Activated naive CD8-positive, alpha-beta T cell treated with anti-CD3 and anti-CD28 coated beads for 36 hours (primary cell): ENCODE measurements around the gene PCNX2. TPM values are rescaled to one million over a fixed set of nuclear protein-coding genes. Genes with fewer than 3 reads are reported as not detected.

Experiments used
- DNase-seq: peaks from one replicate; pipeline ENCODE4 v3.0.0; 2021
- H3K27ac Mint-ChIP-seq: one replicate; pipeline ENCODE4 v1.8.0; 2022; ENCODE audit warnings: mild to moderate bottlenecking, moderate library complexity, mixed read lengths
- H3K27me3 Mint-ChIP-seq: one replicate; pipeline ENCODE4 v1.8.0; 2022; ENCODE audit warnings: mild to moderate bottlenecking, mixed read lengths
- H3K36me3 Mint-ChIP-seq: one replicate; pipeline ENCODE4 v1.8.0; 2021; ENCODE audit warnings: mild to moderate bottlenecking, mixed read lengths
- H3K4me1 Mint-ChIP-seq: one replicate; pipeline ENCODE4 v1.8.0; 2021; ENCODE audit warnings: mixed read lengths
- H3K4me3 Mint-ChIP-seq: one replicate; pipeline ENCODE4 v1.8.0; 2022; ENCODE audit warnings: mild to moderate bottlenecking, moderate library complexity, mixed read lengths
- H3K9me3 Mint-ChIP-seq: one replicate; pipeline ENCODE4 v1.8.0; 2022; ENCODE audit warnings: mixed read lengths
- total RNA-seq, 2 experiments: library from RNA; stranded (reverse); gene quantifications; one replicate each; pipeline ENCODE4 v1.2.3, GENCODE V29; 2021

Gene PCNX2
- total RNA-seq: 10 to 100 TPM; 10.6 to 12.5 TPM

DNA sequence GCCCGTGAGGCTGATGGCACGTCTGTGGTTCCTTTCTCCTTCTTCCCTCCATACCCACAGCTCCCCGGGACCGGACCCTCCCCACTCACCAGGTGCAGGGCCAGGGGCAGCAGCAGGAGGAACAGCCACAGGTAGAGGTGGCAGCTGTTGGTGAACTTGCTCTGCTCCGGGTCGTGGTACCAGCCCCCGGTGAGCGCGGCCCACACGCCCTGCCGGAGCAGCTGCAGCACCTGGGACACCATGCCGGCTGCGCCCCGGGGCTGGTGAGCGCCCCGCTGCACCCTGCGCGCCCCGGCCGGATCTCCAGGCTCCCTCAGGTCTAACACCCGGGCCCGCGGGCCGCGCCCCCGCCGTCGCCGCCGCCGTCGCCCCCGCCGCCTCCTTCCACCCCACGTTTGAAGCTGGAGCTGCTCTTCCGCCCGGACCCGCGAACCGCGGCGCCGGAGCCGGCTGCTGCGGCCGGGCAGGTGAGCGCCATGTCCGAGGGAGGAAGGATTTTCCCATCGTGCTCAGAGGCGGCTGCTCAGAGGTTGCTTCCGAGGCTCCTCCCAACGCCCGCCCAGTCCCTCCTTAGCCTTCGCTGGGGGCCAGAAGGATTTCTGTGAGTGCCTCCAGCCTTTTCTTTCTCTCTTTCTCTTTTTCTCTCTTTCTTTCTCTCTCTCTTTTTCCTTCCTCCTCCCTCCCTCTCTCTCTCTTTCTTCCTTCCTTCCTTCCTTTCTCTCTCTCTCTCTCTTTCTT is at the start of gene PCNX2:
Gene PCNX2 (minus strand): TSS at position 489 of the 738 bp plus-strand sequence. CDS start 247 bp downstream, at position 242.
- H3K36me3 Mint-ChIP-seq: no peaks in the 10 kb centered on the region
- peak; percentile 76 for DNase-seq
- peak within 1 kb of the TSS; percentile 96 for H3K4me3 Mint-ChIP-seq
- peak within 1 kb of the TSS; percentile 94 for H3K27ac Mint-ChIP-seq
- H3K9me3 Mint-ChIP-seq: no peaks in the 10 kb centered on the region
- no peaks in the 10 kb centered on the region for H3K27me3 Mint-ChIP-seq
- H3K4me1 Mint-ChIP-seq: peaks cover 26% of the 10 kb centered on the region

- Mint-ChIP-seq H3K27ac (no peak overlapping the region), H3K4me1 (no peaks in the 10 kb centered on the region), H3K36me3 (peaks cover 3% of the 10 kb centered on the region), H3K9me3 (peaks cover 1% of the 10 kb centered on the region), H3K4me3 (no peak overlapping the region), H3K27me3 (peaks cover 33% of the 10 kb centered on the region)
- DNase-seq: no peak
Observed at GRCh38 chr1:233343262-233343661, 47.7 kb upstream of the PCNX2 start.

DNA sequence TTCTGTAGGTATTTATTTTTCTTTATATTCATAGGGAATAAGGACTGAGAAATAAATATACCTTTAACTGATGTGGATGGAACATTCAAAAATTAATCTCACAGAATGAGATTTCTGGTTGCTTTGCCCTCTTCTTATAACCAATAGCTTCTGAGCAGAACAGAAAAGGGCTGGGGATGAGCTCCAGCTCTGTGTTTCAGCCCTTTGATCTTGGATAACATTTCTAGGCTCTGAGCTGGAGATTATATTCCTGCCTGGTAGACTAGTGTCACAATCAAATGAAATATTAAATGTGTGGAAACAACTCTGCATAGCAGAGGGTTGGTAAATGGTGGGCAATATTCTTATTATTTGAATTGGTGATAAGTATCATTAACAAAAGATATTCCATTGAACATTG is 46.6 kb upstream of the PCNX2 start:
- DNase-seq: no peak
- peaks cover 43% of the 10 kb centered on the region for H3K27me3 Mint-ChIP-seq
- no peaks in the 10 kb centered on the region for H3K4me1 Mint-ChIP-seq
- peaks cover 3% of the 10 kb centered on the region for H3K36me3 Mint-ChIP-seq
- no peak overlapping the region for H3K4me3 Mint-ChIP-seq
- H3K27ac Mint-ChIP-seq: no peak overlapping the region
- H3K9me3 Mint-ChIP-seq: peaks cover 1% of the 10 kb centered on the region

GRCh38 chr1:233340966-233341516 is 45.5 kb upstream of the PCNX2 start:
- H3K4me3 Mint-ChIP-seq: no peak overlapping the region
- peaks cover 3% of the 10 kb centered on the region for H3K36me3 Mint-ChIP-seq
- no peak for DNase-seq
- H3K27me3 Mint-ChIP-seq: peaks cover 49% of the 10 kb centered on the region
- no peak overlapping the region for H3K27ac Mint-ChIP-seq
- peaks cover 1% of the 10 kb centered on the region for H3K9me3 Mint-ChIP-seq
- no peaks in the 10 kb centered on the region for H3K4me1 Mint-ChIP-seq

DNA sequence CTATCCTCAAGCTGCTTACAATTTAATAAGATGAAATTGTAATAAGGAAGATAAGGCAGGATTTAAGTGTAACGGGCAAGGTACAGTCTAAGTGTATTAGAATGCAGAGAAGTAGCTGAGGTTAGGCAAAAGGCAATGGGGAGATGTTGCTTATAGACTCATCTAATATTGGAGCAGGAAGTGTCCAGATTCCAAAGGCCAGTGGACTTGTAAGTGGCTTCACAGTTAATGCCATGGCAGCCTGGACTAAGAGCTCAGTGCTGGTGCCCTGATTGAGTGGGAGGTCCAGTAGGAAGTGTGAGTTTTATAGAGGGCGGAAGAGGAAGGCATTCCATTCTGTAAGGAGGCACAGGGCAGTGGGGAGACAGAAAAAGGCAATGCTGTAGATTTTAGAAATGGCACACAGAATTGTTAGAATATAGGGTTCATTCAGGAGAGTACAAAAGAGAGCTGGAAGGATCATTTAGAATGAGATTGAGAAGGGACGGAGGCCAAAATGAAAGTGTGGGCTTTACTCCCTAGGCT is 44.6 kb upstream of the PCNX2 start:
- no peak overlapping the region for H3K27ac Mint-ChIP-seq
- H3K4me3 Mint-ChIP-seq: no peak overlapping the region
- DNase-seq: no peak
- H3K4me1 Mint-ChIP-seq: no peaks in the 10 kb centered on the region
- H3K9me3 Mint-ChIP-seq: peaks cover 1% of the 10 kb centered on the region
- peaks cover 49% of the 10 kb centered on the region for H3K27me3 Mint-ChIP-seq
- H3K36me3 Mint-ChIP-seq: peaks cover 3% of the 10 kb centered on the region

GRCh38 chr1:233338102-233338501 is 42.6 kb upstream of the PCNX2 start:
- H3K36me3 Mint-ChIP-seq: no peaks in the 10 kb centered on the region
- no peak for DNase-seq
- no peaks in the 10 kb centered on the region for H3K4me1 Mint-ChIP-seq
- H3K9me3 Mint-ChIP-seq: no peaks in the 10 kb centered on the region
- H3K27ac Mint-ChIP-seq: no peak overlapping the region
- peaks cover 54% of the 10 kb centered on the region for H3K27me3 Mint-ChIP-seq
- H3K4me3 Mint-ChIP-seq: no peak overlapping the region

DNA sequence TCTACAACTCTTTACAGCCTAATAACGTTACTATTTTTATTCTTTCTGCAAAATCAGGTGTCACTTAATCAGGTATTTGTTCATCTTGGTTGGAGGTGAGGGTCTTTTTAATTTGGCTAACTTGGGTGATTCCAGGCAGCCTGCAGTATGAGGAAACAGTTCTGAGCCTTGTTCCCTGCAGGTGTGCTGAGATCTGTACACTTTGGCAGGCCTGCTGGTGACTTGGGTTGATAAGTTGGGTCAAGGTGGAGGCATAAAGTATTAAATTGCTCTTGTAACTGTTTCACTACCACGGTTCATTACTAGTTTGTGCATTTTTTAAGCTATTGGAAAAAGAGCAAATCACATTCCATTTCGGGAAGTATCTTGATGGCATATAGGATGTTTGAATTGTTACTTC is 42.0 kb upstream of the PCNX2 start:
- Mint-ChIP-seq H3K36me3 (no peaks in the 10 kb centered on the region), H3K9me3 (no peaks in the 10 kb centered on the region), H3K27ac (no peak overlapping the region), H3K27me3 (peaks cover 54% of the 10 kb centered on the region), H3K4me1 (no peaks in the 10 kb centered on the region), H3K4me3 (no peak overlapping the region)
- DNase-seq: no peak

DNA sequence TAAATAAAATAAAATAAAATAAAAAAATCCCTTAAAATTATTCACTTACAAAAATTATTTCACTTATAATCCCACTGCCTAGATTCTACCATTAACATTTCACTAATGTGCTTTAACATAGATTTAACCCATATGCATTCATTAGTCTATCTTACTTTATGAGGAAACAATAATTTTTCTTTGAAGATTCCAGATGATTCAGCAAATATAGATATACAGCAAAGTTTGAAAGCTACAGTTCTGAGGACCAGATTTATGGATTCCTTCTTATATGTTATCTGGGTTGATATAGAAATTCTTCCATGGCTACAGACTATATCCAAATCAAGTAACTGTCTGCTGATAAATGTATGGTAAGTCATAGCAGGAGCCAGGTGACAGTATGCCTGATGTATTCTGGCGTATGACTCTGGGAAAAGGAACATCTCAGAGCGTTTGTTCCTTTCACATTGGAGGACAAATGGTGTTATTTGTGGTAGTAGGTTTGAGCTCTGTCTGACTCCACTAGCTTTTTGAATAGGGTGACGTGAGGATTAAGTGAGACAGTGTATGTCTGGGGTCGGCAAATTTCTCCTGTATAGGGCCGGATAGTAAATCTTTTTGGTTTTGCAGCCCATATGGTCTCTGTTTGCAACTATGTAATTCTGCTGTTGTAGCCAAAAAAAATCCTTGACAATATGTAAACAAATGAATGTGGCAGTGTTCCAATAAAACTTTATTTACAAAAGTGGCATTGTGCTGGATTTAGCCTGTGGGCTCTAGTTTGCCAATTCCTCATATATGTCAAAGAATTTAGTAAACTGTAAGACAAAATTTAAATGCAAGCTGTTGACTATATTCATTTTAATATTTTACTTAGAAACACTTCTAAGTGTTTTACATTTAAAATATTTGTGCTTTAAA is 41.3 kb upstream of the PCNX2 start:
- H3K27ac Mint-ChIP-seq: no peak overlapping the region
- no peaks in the 10 kb centered on the region for H3K36me3 Mint-ChIP-seq
- peaks cover 56% of the 10 kb centered on the region for H3K27me3 Mint-ChIP-seq
- no peaks in the 10 kb centered on the region for H3K9me3 Mint-ChIP-seq
- H3K4me1 Mint-ChIP-seq: no peaks in the 10 kb centered on the region
- H3K4me3 Mint-ChIP-seq: no peak overlapping the region
- DNase-seq: no peak

DNA sequence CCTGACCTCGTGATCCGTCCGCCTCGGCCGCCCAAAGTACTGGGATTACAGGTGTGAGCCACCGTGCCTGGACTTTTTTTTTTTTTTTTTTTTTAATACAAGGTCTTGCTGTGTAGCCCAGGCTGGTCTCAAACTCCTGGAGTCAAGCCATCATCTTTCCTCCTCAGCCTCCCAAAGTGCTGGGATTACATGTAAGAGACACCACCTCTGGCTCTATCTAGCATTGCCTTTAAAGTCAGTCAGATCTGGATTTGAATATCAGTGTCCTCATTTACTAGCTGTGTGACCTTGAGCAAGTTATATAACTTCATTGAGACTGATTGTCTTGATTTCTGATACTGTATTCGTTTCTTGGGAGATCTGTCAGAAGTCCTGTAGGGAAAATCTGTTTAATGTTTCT is 38.6 kb upstream of the PCNX2 start:
- Mint-ChIP-seq H3K36me3 (no peaks in the 10 kb centered on the region), H3K4me1 (peaks cover 2% of the 10 kb centered on the region), H3K4me3 (no peak overlapping the region), H3K27me3 (peaks cover 52% of the 10 kb centered on the region), H3K27ac (no peak overlapping the region), H3K9me3 (no peaks in the 10 kb centered on the region)
- DNase-seq: no peak

DNA sequence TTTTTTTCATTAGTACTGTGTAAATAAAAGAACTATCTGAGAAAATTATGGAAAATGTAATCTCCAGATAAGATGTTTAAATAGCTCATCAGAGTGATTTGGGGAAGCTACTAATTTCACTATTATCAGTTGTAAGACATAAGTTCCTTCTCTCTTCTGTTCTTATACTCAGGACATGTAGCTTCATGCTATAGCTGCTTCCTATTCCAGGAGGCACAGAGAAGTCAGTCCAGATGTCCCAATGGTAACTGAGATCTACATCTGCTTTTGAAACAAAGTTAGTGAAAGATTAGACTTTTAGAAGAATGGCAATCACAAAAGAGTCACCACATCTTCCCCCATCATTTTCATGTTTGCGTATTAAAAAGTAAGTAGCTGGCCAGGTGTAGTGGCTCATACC is 37.6 kb upstream of the PCNX2 start:
- H3K9me3 Mint-ChIP-seq: no peaks in the 10 kb centered on the region
- peaks cover 49% of the 10 kb centered on the region for H3K27me3 Mint-ChIP-seq
- H3K36me3 Mint-ChIP-seq: no peaks in the 10 kb centered on the region
- no peak for DNase-seq
- no peak overlapping the region for H3K4me3 Mint-ChIP-seq
- H3K4me1 Mint-ChIP-seq: peaks cover 4% of the 10 kb centered on the region
- no peak overlapping the region for H3K27ac Mint-ChIP-seq

- peaks cover 4% of the 10 kb centered on the region for H3K4me1 Mint-ChIP-seq
- H3K27me3 Mint-ChIP-seq: peaks cover 43% of the 10 kb centered on the region
- DNase-seq: no peak
- H3K36me3 Mint-ChIP-seq: no peaks in the 10 kb centered on the region
- no peak overlapping the region for H3K4me3 Mint-ChIP-seq
- H3K27ac Mint-ChIP-seq: no peak overlapping the region
- H3K9me3 Mint-ChIP-seq: no peaks in the 10 kb centered on the region
Observed at GRCh38 chr1:233331676-233332519, 36.4 kb upstream of the PCNX2 start.

DNA sequence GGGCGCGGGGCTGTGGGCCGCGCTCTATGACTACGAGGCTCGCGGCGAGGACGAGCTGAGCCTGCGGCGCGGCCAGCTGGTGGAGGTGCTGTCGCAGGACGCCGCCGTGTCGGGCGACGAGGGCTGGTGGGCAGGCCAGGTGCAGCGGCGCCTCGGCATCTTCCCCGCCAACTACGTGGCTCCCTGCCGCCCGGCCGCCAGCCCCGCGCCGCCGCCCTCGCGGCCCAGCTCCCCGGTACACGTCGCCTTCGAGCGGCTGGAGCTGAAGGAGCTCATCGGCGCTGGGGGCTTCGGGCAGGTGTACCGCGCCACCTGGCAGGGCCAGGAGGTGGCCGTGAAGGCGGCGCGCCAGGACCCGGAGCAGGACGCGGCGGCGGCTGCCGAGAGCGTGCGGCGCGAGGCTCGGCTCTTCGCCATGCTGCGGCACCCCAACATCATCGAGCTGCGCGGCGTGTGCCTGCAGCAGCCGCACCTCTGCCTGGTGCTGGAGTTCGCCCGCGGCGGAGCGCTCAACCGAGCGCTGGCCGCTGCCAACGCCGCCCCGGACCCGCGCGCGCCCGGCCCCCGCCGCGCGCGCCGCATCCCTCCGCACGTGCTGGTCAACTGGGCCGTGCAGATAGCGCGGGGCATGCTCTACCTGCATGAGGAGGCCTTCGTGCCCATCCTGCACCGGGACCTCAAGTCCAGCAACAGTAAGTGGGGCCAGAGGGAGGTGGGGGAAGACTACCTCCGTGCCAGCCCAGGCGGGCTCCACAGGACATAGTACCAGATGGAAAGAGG is 32.8 kb upstream of the PCNX2 start:
- Mint-ChIP-seq H3K36me3 (no peaks in the 10 kb centered on the region), H3K27me3 (peaks cover 37% of the 10 kb centered on the region), H3K4me3 (peak overlapping the region; percentile 48), H3K4me1 (peaks cover 4% of the 10 kb centered on the region), H3K9me3 (no peaks in the 10 kb centered on the region), H3K27ac (no peak overlapping the region)
- DNase-seq: peak; percentile 35

DNA sequence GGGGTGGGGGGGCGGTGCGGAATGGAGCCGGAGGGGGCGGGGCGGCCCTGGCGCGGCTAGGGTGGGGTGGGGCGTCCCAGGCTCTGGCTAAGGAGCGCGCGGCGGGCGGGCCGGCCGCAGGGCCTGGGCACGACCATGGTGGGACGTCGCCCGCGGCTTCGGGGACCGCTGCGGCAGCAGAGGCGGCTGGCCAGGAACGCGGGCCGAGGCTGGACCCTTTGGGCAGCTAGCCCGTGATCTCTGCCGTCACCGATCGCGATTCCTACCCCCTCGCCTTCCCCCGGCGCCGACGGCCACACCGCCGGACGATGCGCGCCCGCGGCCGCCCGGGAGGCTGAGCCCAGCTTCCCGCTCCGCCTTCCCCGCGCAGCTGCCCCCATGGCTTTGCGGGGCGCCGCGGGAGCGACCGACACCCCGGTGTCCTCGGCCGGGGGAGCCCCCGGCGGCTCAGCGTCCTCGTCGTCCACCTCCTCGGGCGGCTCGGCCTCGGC is 32.2 kb upstream of the PCNX2 start, which contains the start of gene MAP3K21:
Gene MAP3K21 (plus strand): TSS at position 74 of the 491 bp plus-strand sequence. CDS start 305 bp downstream, at position 379.
- DNase-seq: no peak

More for the DNA sequence above, 32.2 kb upstream of the PCNX2 start, which contains the start of gene MAP3K21:
- peaks cover 37% of the 10 kb centered on the region for H3K27me3 Mint-ChIP-seq
- no peaks in the 10 kb centered on the region for H3K9me3 Mint-ChIP-seq
- H3K4me3 Mint-ChIP-seq: peak within 1 kb of the TSS; percentile 71
- H3K4me1 Mint-ChIP-seq: peaks cover 4% of the 10 kb centered on the region
- peak within 1 kb of the TSS; percentile 20 for H3K27ac Mint-ChIP-seq
- H3K36me3 Mint-ChIP-seq: no peaks in the 10 kb centered on the region
